Measurements from ENCODE around the gene PFN1. TPM values are rescaled to one million over a fixed set of nuclear protein-coding genes. Genes with fewer than 3 reads are reported as not detected.

Gene PFN1
- total and polyA plus RNA-seq, 9 of the 15 experiments (the other 6 are each of a cell fraction or from before 2014, with no cell fraction given) = 60.5 to 1,479 (median 456) TPM

DNA sequence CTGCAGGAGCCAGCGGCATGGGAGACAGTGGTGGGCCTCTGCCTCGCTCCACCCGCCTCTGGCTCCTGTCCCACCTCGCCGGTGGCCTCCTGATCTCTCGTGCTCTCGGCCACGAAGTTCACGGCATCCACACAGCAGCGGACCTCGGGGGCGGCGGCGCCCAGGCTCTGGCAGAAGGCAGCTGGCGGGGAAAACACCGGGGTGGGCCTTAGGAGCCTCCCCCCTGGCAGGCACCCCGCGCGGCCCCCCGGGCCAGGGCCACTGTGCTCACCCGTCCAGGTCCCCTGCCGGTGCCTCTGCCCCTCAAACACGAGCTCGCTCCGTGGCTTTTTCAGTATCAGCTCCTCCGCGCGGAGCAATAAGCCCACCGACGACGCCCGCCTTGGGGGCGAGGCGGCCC lies 49.4 kb downstream of the PFN1 start:
- FAIRE-seq = no peak
- Histone ChIP-seq H4K20me1 (replicated peaks; ENCODE audit: control insufficient read depth, insufficient read depth, low read length) (no peaks in the 10 kb centered on the region), H3K27me3 (ENCODE audit: control insufficient read depth in 2 of 2, insufficient read depth in 2 of 2, low read length in 2 of 2) (no peaks in the 10 kb centered on the region), H3K9me1 (ENCODE audit: control insufficient read depth, insufficient read depth, low read length) (peaks cover 2% of the 10 kb centered on the region), H2AFZ (ENCODE audit: low read depth, low read length) (no peak overlapping the region), H3K4me3 (no peak overlapping the region), H3K4me2 (ENCODE audit: insufficient read depth, low read length) (no peak overlapping the region), H3K27ac (ENCODE audit: extremely low read depth, low read depth, low read length) (no peak overlapping the region), H3K79me2 (ENCODE audit: control insufficient read depth, insufficient read depth, low read length) (no peaks in the 10 kb centered on the region), H3K36me3 (ENCODE audit: control insufficient read depth, insufficient read depth, low read length) (peaks cover 28% of the 10 kb centered on the region; the same call in 2 of the 3 replicates), H3K4me1 (replicated peaks in 1 of 2; ENCODE audit: control insufficient read depth in 2 of 2, insufficient read depth in 2 of 2, low read length in 2 of 2) (peaks cover 14 to 33% of the 10 kb centered on the region in 2 experiments), H3K9me3 (replicated peaks; ENCODE audit: control insufficient read depth, insufficient read depth, low read depth, low read length) (no peaks in the 10 kb centered on the region), H3K9ac (ENCODE audit: insufficient read depth in 1 of 2, low read depth in 2 of 2, low read length in 2 of 2) (no peak overlapping the region)
- ChIA-PET POLR2A (interaction anchor here (0.6 to 1.1 kb wide), 2 partner anchors 10 to 377 kb away, joined by 3 read pairs; no protein-coding TSS in a partner anchor), CTCF (ENCODE audit: low intra/inter-chr PET ratio) (no interaction called here)
- intact Hi-C loops (cut with micrococcal nuclease) (no loop called here), in situ Hi-C loops (cut with MboI) (no loop called here)
- 100% methylated on average over 2 of the region's 34 CpGs for WGBS (ENCODE audit: insufficient coverage, low coverage, missing lambda C conversion rate)
- BruUV-seq (replicated peaks) = no TSS peak
- TF ChIP-seq POLR2G (IDR thresholded peaks at IDR 0.05; ENCODE audit: low read depth, low read length) = 0 out of 2 replicates have a peak, but pooled peaks have one; percentile 2
- TF ChIP-seq, protein P1, sequence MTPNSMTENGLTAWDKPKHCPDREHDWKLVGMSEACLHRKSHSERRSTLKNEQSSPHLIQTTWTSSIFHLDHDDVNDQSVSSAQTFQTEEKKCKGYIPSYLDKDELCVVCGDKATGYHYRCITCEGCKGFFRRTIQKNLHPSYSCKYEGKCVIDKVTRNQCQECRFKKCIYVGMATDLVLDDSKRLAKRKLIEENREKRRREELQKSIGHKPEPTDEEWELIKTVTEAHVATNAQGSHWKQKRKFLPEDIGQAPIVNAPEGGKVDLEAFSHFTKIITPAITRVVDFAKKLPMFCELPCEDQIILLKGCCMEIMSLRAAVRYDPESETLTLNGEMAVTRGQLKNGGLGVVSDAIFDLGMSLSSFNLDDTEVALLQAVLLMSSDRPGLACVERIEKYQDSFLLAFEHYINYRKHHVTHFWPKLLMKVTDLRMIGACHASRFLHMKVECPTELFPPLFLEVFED (CRISPR knock-in tag; conservative IDR thresholded peaks at IDR 0.05) = no peak
- TF ChIP-seq, protein P2, sequence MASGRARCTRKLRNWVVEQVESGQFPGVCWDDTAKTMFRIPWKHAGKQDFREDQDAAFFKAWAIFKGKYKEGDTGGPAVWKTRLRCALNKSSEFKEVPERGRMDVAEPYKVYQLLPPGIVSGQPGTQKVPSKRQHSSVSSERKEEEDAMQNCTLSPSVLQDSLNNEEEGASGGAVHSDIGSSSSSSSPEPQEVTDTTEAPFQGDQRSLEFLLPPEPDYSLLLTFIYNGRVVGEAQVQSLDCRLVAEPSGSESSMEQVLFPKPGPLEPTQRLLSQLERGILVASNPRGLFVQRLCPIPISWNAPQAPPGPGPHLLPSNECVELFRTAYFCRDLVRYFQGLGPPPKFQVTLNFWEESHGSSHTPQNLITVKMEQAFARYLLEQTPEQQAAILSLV (tag; IDR thresholded peaks at IDR 0.05) = no peak
- no peak for DNase-seq (ENCODE audit: extremely low read depth in 1 of 4, low spot score in 3 of 4)
- no peak for ATAC-seq
